HEK293 (cell line): ENCODE data around the gene TMEM164.

Source experiments
- CTCF ChIA-PET: fragments of 350-600 bp; formaldehyde crosslinking; extraction: SDS; loops from one replicate; lab custom pipeline; 2021; ENCODE audit warnings: antibody characterized with exemption; lab: Yijun Ruan, JAX
- POLR2A ChIA-PET: fragments of 300-600 bp; formaldehyde crosslinking; extraction: SDS; loops from one replicate; lab custom pipeline; 2020; ENCODE audit warnings: antibody characterized with exemption, inconsistent platforms; lab: Yijun Ruan, JAX
- H3K27ac ChIP-seq: fragments of 200-500 bp; sonication (Bioruptor generic); 2 replicates; pipeline ENCODE4 v1.5.1; 2014; ENCODE audit warnings: low read depth, low read length, control low read depth, inconsistent platforms; ENCODE audit errors: extremely low read depth
- H3K36me3 ChIP-seq, 2 experiments: fragments of 200-500 bp in 1 of 2; sonication (Bioruptor generic) in 1 of 2; 1 replicate in 1 of 2; 2 replicates in 1 of 2; pipeline ENCODE4 v1.5.1; 2014 to 2017; ENCODE audit warnings: inconsistent platforms in 2 of 2, low read length in 2 of 2; ENCODE audit not compliant: control insufficient read depth in 2 of 2, insufficient read depth in 1 of 2
- H3K4me1 ChIP-seq: fragments of 200-500 bp; sonication (Bioruptor generic); 2 replicates; pipeline ENCODE4 v1.5.1; 2014; ENCODE audit warnings: mild to moderate bottlenecking, low read length, inconsistent platforms; ENCODE audit not compliant: control insufficient read depth, insufficient read depth
- H3K4me3 ChIP-seq: 2 replicates; pipeline ENCODE4 v1.5.1; 2011; ENCODE audit warnings: low read depth, mild to moderate bottlenecking, control low read depth, low read length, moderate library complexity
- H3K9me3 ChIP-seq: fragments of 200-500 bp; sonication (Bioruptor generic); 2 replicates; pipeline ENCODE4 v1.5.1; 2014; ENCODE audit warnings: low read depth, low read length, inconsistent platforms; ENCODE audit not compliant: control insufficient read depth, insufficient read depth
- EGR2 ChIP-seq: fragments of 450-650 bp; formaldehyde crosslinking; IDR thresholded peaks from 2 replicates; pipeline ENCODE4 v1.5.1; 2016; ENCODE audit warnings: low read depth, missing biosample characterization, missing genetic modification characterization
- HOXA7 ChIP-seq: sonication (generic); formaldehyde crosslinking; IDR thresholded peaks from 2 replicates; pipeline ENCODE4 v1.8.1; 2022; ENCODE audit warnings: missing genetic modification reagents, borderline replicate concordance
- HOXD13 ChIP-seq: sonication (generic); formaldehyde crosslinking; IDR thresholded peaks from 2 replicates; pipeline ENCODE4 v1.8.0; 2022; ENCODE audit warnings: missing genetic modification reagents, borderline replicate concordance
- KLF10 ChIP-seq: fragments of 450-650 bp; IDR thresholded peaks from 2 replicates; pipeline ENCODE4 v1.5.1; 2018; ENCODE audit warnings: missing biosample characterization, mild to moderate bottlenecking, missing genetic modification characterization
- KLF9 ChIP-seq: fragments of 450-650 bp; formaldehyde crosslinking; IDR thresholded peaks from 2 replicates; pipeline ENCODE4 v1.5.1; 2016; ENCODE audit warnings: missing biosample characterization, missing genetic modification characterization, low read depth
- PRDM6 ChIP-seq: fragments of 450-650 bp; formaldehyde crosslinking; IDR thresholded peaks from 2 replicates; pipeline ENCODE4 v1.5.1; 2017; ENCODE audit warnings: missing biosample characterization, missing genetic modification characterization
- SP7 ChIP-seq: fragments of 450-650 bp; formaldehyde crosslinking; IDR thresholded peaks from 2 replicates; pipeline ENCODE4 v1.5.1; 2016; ENCODE audit warnings: missing biosample characterization, missing genetic modification characterization
- TCF7L2 ChIP-seq: IDR thresholded peaks from 2 replicates; pipeline ENCODE4 v1.6.1; 2011; ENCODE audit warnings: low read depth, mild to moderate bottlenecking, inconsistent platforms, low read length, moderate library complexity, borderline replicate concordance
- ZBTB1 ChIP-seq: fragments of 450-650 bp; formaldehyde crosslinking; IDR thresholded peaks from 2 replicates; pipeline ENCODE4 v1.5.1; 2016; ENCODE audit warnings: missing biosample characterization, missing genetic modification characterization
- ZBTB44 ChIP-seq: fragments of 450-650 bp; IDR thresholded peaks from 2 replicates; pipeline ENCODE4 v1.5.1; 2018; ENCODE audit warnings: missing biosample characterization, mild to moderate bottlenecking, missing genetic modification characterization
- ZFP41 ChIP-seq: fragments of 450-650 bp; formaldehyde crosslinking; IDR thresholded peaks from 2 replicates; pipeline ENCODE4 v1.5.1; 2016; ENCODE audit warnings: missing biosample characterization, missing genetic modification characterization, borderline replicate concordance
- ZNF140 ChIP-seq: fragments of 450-650 bp; formaldehyde crosslinking; IDR thresholded peaks from 2 replicates; pipeline ENCODE4 v1.5.1; 2016; ENCODE audit warnings: missing biosample characterization, missing genetic modification characterization
- ZNF280D ChIP-seq: fragments of 450-650 bp; formaldehyde crosslinking; IDR thresholded peaks from 2 replicates; pipeline ENCODE4 v1.5.1; 2016; ENCODE audit warnings: missing biosample characterization, missing genetic modification characterization
- ZNF341 ChIP-seq: fragments of 450-650 bp; formaldehyde crosslinking; IDR thresholded peaks from 2 replicates; pipeline ENCODE4; 2016; ENCODE audit warnings: low read depth, missing biosample characterization, missing genetic modification characterization
- ZNF404 ChIP-seq: fragments of 450-650 bp; formaldehyde crosslinking; IDR thresholded peaks from 2 replicates; pipeline ENCODE4 v1.5.1; 2017; ENCODE audit warnings: missing biosample characterization, missing genetic modification characterization
- ZNF513 ChIP-seq: fragments of 450-650 bp; IDR thresholded peaks from 2 replicates; pipeline ENCODE4 v1.5.1; 2018; ENCODE audit warnings: missing biosample characterization, missing genetic modification characterization
- ZNF549 ChIP-seq: fragments of 450-650 bp; IDR thresholded peaks from 2 replicates; pipeline ENCODE4 v1.5.1; 2018; ENCODE audit warnings: missing biosample characterization, missing genetic modification characterization, mild to moderate bottlenecking, inconsistent platforms, moderate library complexity
- ZNF580 ChIP-seq: fragments of 450-650 bp; formaldehyde crosslinking; IDR thresholded peaks from 2 replicates; pipeline ENCODE4 v1.5.1; 2016; ENCODE audit warnings: missing biosample characterization, missing genetic modification characterization
- ZNF596 ChIP-seq: fragments of 450-650 bp; IDR thresholded peaks from 2 replicates; pipeline ENCODE4 v1.5.0; 2018; ENCODE audit warnings: missing biosample characterization, mild to moderate bottlenecking, missing genetic modification characterization, moderate library complexity
- ZNF677 ChIP-seq: fragments of 450-650 bp; IDR thresholded peaks from 2 replicates; pipeline ENCODE4 v1.5.0; 2018; ENCODE audit warnings: missing biosample characterization, mild to moderate bottlenecking, missing genetic modification characterization, moderate library complexity
- ZNF843 ChIP-seq: fragments of 450-650 bp; formaldehyde crosslinking; IDR thresholded peaks from 2 replicates; pipeline ENCODE4 v1.5.1; 2016; ENCODE audit warnings: missing biosample characterization, missing genetic modification characterization
- ZSCAN30 ChIP-seq: fragments of 450-650 bp; IDR thresholded peaks from 2 replicates; pipeline ENCODE4 v1.5.1; 2018; ENCODE audit warnings: missing biosample characterization, mild to moderate bottlenecking, missing genetic modification characterization, moderate library complexity

The TMEM164 gene

GRCh38 chrX:110208092-110208491 is 205.2 kb downstream of the TMEM164 start:
- Histone ChIP-seq H3K4me1 (no peaks in the 10 kb centered on the region; the same call in 1 of the 2 replicates), H3K27ac (no peak overlapping the region)
- POLR2A ChIA-PET, result no interaction called here

GRCh38 chrX:110210417-110211139 is 207.7 kb downstream of the TMEM164 start:
- Histone ChIP-seq H3K36me3 (no peaks in the 10 kb centered on the region), H3K9me3 (no peaks in the 10 kb centered on the region), H3K4me1 (no peaks in the 10 kb centered on the region; the same call in 1 of the 2 replicates), H3K4me3 (no peak overlapping the region), H3K27ac (no peak overlapping the region)
- POLR2A ChIA-PET, result interaction anchor here (0.5 to 0.6 kb wide), 2 partner anchors 22 to 59 kb away, joined by 3 read pairs; no protein-coding TSS in a partner anchor
- CTCF ChIA-PET, result interaction anchor here (0.6 to 2.5 kb wide), 7 partner anchors 12 to 1836 kb away, joined by 3 to 6 read pairs (median 3); no protein-coding TSS in a partner anchor
- TF ChIP-seq ZBTB44 (tag by site-specific recombination) (no peak), ZNF580 (tag by site-specific recombination) (no peak), ZSCAN30 (tag by site-specific recombination) (no peak), PRDM6 (tag by site-specific recombination) (peak; percentile 55; the same call in 1 of the 2 replicates), ZNF513 (tag by site-specific recombination) (no peak), SP7 (tag by site-specific recombination) (peak; percentile 94), ZNF843 (tag by site-specific recombination) (no peak), KLF10 (tag by site-specific recombination) (no peak), ZNF341 (tag by site-specific recombination) (no peak)

More at GRCh38 chrX:110208092-110208491, 205.2 kb downstream of the TMEM164 start:
- CTCF ChIA-PET, result interaction anchor here (0.9 kb wide), 1 partner anchor 40 kb away, joined by 4 read pairs; no protein-coding TSS in a partner anchor
- TF ChIP-seq ZNF140 (tag by site-specific recombination) (no peak), HOXD13 (CRISPR knock-in tag) (no peak), TCF7L2 (no peak), ZNF549 (tag by site-specific recombination) (no peak)
- H3K9me3 ChIP-seq, result no peaks in the 10 kb centered on the region
- no peaks in the 10 kb centered on the region for H3K36me3 ChIP-seq
- no peak overlapping the region for H3K4me3 ChIP-seq

- TF ChIP-seq ZBTB1, result no peak
- no peak for TF ChIP-seq EGR2 (tag by site-specific recombination)
- TF ChIP-seq ZNF404, result no peak
- TF ChIP-seq HOXA7 (CRISPR knock-in tag), result no peak
- no peak for TF ChIP-seq ZNF596
- no peak for TF ChIP-seq KLF9
- TF ChIP-seq ZNF677 (tag by site-specific recombination), result no peak
- no peak for TF ChIP-seq ZFP41 (tag by site-specific recombination)
- no peak for TF ChIP-seq ZNF280D (tag by site-specific recombination)
- H3K9me3 ChIP-seq, result no peaks in the 10 kb centered on the region
- no peaks in the 10 kb centered on the region for H3K36me3 ChIP-seq
- no peaks in the 10 kb centered on the region; the same call in 1 of the 2 replicates for H3K4me1 ChIP-seq
- ChIA-PET POLR2A (no interaction called here), CTCF (interaction anchor here (0.7 to 2.5 kb wide), 4 partner anchors 13 to 479 kb away, joined by 3 to 6 read pairs (median 4); no protein-coding TSS in a partner anchor)
- no peak overlapping the region for H3K27ac ChIP-seq
- H3K4me3 ChIP-seq, result no peak overlapping the region
Observed at GRCh38 chrX:110211340-110211739, 208.4 kb downstream of the TMEM164 start.
